ENCODE results near the gene PTPRG. TPM values are rescaled to one million over a fixed set of nuclear protein-coding genes. Genes with fewer than 3 reads are reported as not detected.

Gene PTPRG
- total and polyA plus RNA-seq, 2 experiments from 2014 or later = 24.4 to 131 TPM

GRCh38 chr3:61615643-61616042 lies 54.3 kb downstream of the PTPRG start:
- Histone ChIP-seq H2AFZ (no peak overlapping the region), H3K4me2 (no peak overlapping the region), H3F3A (replicated peaks; ENCODE audit: low read depth) (peaks cover 3% of the 10 kb centered on the region; the same call in 1 of the 2 replicates), H3K27ac (ENCODE audit: low read depth) (no peak overlapping the region), H3K79me2 (replicated peaks; ENCODE audit: insufficient read depth) (peaks cover 100% of the 10 kb centered on the region), H3K9me2 (ENCODE audit: insufficient read depth) (no peaks in the 10 kb centered on the region), H3K4me3 (no peak overlapping the region), H3K4me1 (ENCODE audit: insufficient read depth) (peaks cover 39% of the 10 kb centered on the region), H4K20me1 (replicated peaks; ENCODE audit: insufficient read depth) (peaks cover 37% of the 10 kb centered on the region), H3K36me3 (ENCODE audit: insufficient read depth) (no peaks in the 10 kb centered on the region), H3K27me3 (ENCODE audit: insufficient read depth) (no peaks in the 10 kb centered on the region)
- TF ChIP-seq STAT1 (IDR thresholded peaks at IDR 0.05; ENCODE audit: unreplicated experiment) = no peak
- TF ChIP-seq ZNF462 (CRISPR knock-in tag; IDR thresholded peaks at IDR 0.05) = no peak
- TF ChIP-seq EZH2 (IDR thresholded peaks at IDR 0.05; ENCODE audit: low read depth, unreplicated experiment) = no peak
- TF ChIP-seq POLR2AphosphoS5 (IDR thresholded peaks at IDR 0.05; ENCODE audit: low read depth) = no peak
- no peak for TF ChIP-seq JUNB (IDR thresholded peaks at IDR 0.05; ENCODE audit: unreplicated experiment)
- TF ChIP-seq REST (IDR thresholded peaks at IDR 0.05; ENCODE audit: unreplicated experiment) = no peak
- no peak for TF ChIP-seq CTCF (conservative IDR thresholded peaks at IDR 0.05; ENCODE audit: low read depth in 2 of 2)
- TF ChIP-seq ZNF114 (CRISPR knock-in tag; IDR thresholded peaks at IDR 0.05) = no peak
- TF ChIP-seq NANOG (IDR thresholded peaks at IDR 0.05; ENCODE audit: borderline replicate concordance) = no peak
- TF ChIP-seq EZH2phosphoT487 (IDR thresholded peaks at IDR 0.05; ENCODE audit: unreplicated experiment) = no peak
- no peak for TF ChIP-seq CREB1 (CRISPR knock-in tag; IDR thresholded peaks at IDR 0.05; ENCODE audit: low read depth)
- TF ChIP-seq ZNF331 (CRISPR knock-in tag; IDR thresholded peaks at IDR 0.05; ENCODE audit: low read depth) = no peak
- no peak for TF ChIP-seq ETS1 (IDR thresholded peaks at IDR 0.05)
- Mint-ChIP-seq H3K4me1 (peaks cover 60% of the 10 kb centered on the region), H3K4me3 (no peak overlapping the region), H3K27me3 (ENCODE audit: insufficient read depth, low read depth, poor library complexity) (no peaks in the 10 kb centered on the region), H3K9me3 (no peaks in the 10 kb centered on the region), H3K36me3 (ENCODE audit: low read depth) (peaks cover 15% of the 10 kb centered on the region; the same call in 2 of the 3 replicates), H3K27ac (no peak overlapping the region)
- no peak for DNase-seq (ENCODE audit: low spot score)
- ATAC-seq = no peak

All from GM23338 (cell line).